ENCODE results near the gene PCDHB1. TPM values are rescaled to one million over a fixed set of nuclear protein-coding genes. Genes with fewer than 3 reads are reported as not detected.

The PCDHB1 gene
- total and polyA plus RNA-seq, 9 of the 15 experiments (the other 6 are each of a cell fraction or from before 2014, with no cell fraction given) = not detected

DNA sequence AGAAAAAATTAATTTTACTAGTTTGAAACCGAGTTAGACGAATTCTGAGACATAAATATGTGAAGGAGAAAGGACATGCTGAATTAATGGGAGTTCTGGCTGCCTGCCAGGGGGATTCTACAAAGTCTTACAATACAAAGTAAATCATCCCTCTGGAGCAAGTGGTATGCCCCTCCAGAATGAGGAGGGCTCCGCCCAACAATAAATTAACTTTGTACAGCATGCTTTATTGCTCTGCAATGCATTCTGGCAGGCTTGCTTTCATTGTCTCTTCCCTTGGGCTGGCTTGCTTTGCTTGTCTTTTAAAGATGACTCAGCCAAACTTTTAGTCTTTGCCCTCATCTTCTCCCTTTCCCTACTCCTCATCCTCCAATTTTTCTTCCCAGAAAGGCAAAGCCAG lies 11.7 kb upstream of the PCDHB1 start (continued):
- TF ChIP-seq ZNF699 (CRISPR knock-in tag; IDR thresholded peaks at IDR 0.05; ENCODE audit: insufficient replicate concordance) (no peak), NFE2 (IDR thresholded peaks at IDR 0.05; ENCODE audit: low read depth) (no peak), NEUROD1 (IDR thresholded peaks at IDR 0.05; ENCODE audit: borderline replicate concordance, low read depth, low read length, partially characterized antibody) (no peak), NFYB (IDR thresholded peaks at IDR 0.05; ENCODE audit: extremely low read depth, insufficient read length) (no peak), CBX1 (IDR thresholded peaks at IDR 0.05; ENCODE audit: low read depth) (no peak), CEBPB (tag; IDR thresholded peaks at IDR 0.05) (no peak)

DNA sequence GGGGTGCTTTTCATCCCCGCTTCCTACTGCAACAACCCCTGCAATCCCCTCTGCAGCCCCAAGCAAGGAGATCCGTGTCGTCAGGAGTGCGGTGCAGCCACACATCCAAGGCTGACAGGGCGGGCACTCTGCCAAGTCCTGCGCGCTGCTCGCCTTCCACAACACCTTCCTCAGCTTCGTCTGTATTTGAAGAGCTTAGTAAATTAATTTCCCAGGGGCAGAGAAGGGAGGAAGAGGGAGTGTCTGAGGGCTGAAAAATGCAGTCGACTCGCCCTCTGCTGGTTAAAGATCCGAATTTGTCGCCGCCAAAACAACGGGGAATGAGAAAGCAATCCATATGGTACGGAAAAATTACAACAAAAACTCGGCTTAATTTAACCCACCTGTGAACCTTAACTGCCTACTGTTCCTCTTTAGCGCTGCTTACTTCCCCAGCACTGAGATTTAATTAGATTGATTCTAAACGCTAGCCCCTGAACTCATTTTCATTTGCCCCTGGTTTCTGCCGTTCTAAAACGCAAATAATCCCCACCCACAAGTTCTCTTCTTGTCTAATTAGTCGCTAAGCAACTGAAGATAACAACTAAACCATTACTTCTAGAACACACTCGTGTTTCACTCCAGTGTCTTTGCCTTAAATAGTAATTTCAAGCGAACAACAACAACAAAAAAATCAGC lies 10.9 kb upstream of the PCDHB1 start:
- Histone ChIP-seq H3K4me3 (no peak overlapping the region), H3K9me3 (replicated peaks; ENCODE audit: control insufficient read depth, insufficient read depth, low read depth, low read length) (peaks cover 5% of the 10 kb centered on the region), H4K20me1 (replicated peaks; ENCODE audit: control insufficient read depth, insufficient read depth, low read length) (no peaks in the 10 kb centered on the region), H2AFZ (ENCODE audit: low read depth, low read length) (no peak overlapping the region), H3K36me3 (ENCODE audit: control insufficient read depth, insufficient read depth, low read length) (no peaks in the 10 kb centered on the region), H3K27ac (ENCODE audit: extremely low read depth, low read depth, low read length) (no peak overlapping the region), H3K4me1 (replicated peaks in 1 of 2; ENCODE audit: control insufficient read depth in 2 of 2, insufficient read depth in 2 of 2, low read length in 2 of 2) (no peaks in the 10 kb centered on the region), H3K27me3 (ENCODE audit: control insufficient read depth in 2 of 2, insufficient read depth in 2 of 2, low read length in 2 of 2) (no peaks in the 10 kb centered on the region), H3K9ac (ENCODE audit: insufficient read depth in 1 of 2, low read depth in 2 of 2, low read length in 2 of 2) (no peak overlapping the region), H3K4me2 (ENCODE audit: insufficient read depth, low read length) (no peak overlapping the region), H3K9me1 (ENCODE audit: control insufficient read depth, insufficient read depth, low read length) (no peaks in the 10 kb centered on the region), H3K79me2 (ENCODE audit: control insufficient read depth, insufficient read depth, low read length) (no peaks in the 10 kb centered on the region)
- POLR2A ChIA-PET = interaction anchor here (0.7 kb wide), 1 partner anchor 382 kb away, joined by 3 read pairs; no protein-coding TSS in a partner anchor
- CTCF ChIA-PET (ENCODE audit: low intra/inter-chr PET ratio) = interaction anchor here (0.6 kb wide), 1 partner anchor 796 kb away, joined by 3 read pairs; no protein-coding TSS in a partner anchor
- in situ Hi-C loops (cut with MboI) (no loop called here), intact Hi-C loops (cut with micrococcal nuclease) (loop anchor here (5.0 kb wide), 2 partner anchors 173 to 213 kb away; partner anchors contain the start of genes PCDHA11 and PCDHA6)
- WGBS (ENCODE audit: insufficient coverage, low coverage, missing lambda C conversion rate) = 2% methylated on average over 21 of the region's 24 CpGs
- no TSS peak for BruUV-seq (replicated peaks)
- DNase-seq (ENCODE audit: extremely low read depth in 1 of 4, low spot score in 3 of 4) = no peak
- ATAC-seq = no peak
- no peak for TF ChIP-seq MCM7 (IDR thresholded peaks at IDR 0.05)
- TF ChIP-seq ZNF253 (CRISPR knock-in tag; conservative IDR thresholded peaks at IDR 0.05) = no peak
- no peak for TF ChIP-seq MIER1 (IDR thresholded peaks at IDR 0.05; ENCODE audit: low read depth)
- FAIRE-seq = no peak

All from K562 (cell line).